GM18520 (cell line): ENCODE data around the gene PTPRH.

ENCODE experiments used
- ATAC-seq: cut with Tn5 transposase; IDR thresholded peaks from one replicate; pipeline ENCODE4 v1.9.1; 2021; ENCODE audit not compliant: unreplicated experiment

Gene PTPRH

DNA sequence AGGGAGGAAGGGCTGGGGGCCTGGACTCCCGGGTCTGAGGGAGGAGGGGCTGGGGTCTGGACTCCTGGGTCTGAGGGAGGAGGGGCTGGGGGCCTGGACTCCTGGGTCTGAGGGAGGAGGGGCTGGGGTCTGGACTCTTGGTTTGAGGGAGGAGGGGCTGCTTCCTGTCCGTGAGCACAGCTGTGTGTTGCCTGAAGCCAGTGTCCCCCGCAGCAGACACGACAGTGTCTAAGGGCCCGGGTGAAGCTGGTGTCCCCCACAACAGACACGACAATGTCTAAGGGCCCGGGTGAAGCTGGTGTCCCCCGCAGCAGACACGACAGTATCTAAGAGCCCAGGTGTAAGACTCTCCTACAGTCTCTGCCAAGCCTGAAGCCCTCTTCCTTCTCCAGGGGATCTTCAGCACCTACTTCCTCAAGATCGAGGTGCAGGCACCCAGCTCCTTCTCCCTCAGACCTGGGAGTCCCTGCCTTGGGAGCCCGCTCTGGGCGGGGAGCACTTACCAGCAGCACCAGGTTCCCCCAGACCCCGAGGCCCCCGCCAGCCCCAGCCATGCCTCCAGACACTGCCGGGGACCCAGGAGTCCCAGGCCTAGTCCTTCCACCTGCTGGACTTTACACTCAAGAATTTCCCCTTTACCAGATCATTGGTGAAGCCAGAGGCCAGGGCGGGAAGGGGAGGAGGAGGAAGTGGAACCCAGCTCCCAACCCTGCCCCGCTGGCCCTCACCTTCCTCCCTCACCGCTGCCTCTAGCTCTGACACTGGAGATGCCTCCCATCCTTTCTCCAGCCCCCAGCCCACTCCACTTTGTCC lies at the start of gene PTPRH:
Gene PTPRH (minus strand): TSS at position 622 of the 813 bp plus-strand sequence. CDS start 68 bp downstream, at position 554.
- no peak for ATAC-seq

GRCh38 chr19:55258476-55258827 lies 49.2 kb upstream of the PTPRH start:
- no peak for ATAC-seq

DNA sequence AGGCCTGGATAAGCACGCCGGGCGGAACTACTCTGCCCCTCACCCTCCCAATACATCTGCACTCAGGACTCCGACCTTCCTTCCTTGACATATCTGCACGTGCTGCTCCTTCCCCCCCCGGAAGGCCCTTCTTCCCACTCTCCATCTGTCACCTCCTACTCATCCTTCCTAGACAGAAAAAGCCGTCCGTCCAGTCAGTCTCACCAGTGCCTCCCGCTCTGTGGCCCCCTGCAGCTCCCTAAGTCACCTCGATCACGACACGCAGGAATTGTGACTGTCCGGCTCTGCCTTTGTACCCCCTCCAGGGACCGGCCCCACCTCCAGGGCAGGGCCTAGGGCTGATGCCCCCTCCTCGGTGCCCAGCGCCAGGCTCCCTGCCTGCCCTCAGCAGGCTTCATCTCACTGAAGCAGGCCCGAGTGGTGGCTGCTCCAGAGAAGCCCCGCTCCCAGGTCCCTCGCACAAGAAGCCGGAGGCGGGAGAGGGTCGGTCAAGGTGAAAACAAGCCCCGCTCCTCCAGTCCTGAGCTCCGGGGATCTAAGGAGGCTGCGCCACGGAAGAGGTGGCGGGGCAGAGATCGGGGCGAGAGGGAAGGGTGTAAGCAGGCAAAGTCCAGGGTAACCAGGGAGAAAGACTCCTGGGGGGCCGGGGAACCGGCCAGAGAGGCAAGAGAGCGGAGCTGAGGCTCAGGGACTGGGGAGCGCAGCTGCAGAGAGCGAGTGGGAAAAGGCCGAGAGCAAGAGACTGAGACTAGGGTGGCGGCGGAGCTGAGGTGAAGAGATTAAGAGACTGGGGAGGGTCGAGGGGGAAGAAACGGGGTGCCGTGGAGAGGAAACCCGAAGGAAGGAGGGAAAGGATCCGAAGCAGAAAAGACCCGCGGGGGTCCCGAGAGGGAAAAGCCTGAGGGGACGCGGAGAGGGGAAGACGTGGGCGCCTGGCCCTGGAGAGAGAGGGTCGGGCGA lies 48.4 kb upstream of the PTPRH start:
- ATAC-seq: no peak

- no peak for ATAC-seq
These were observed 47.5 kb upstream of the PTPRH start for GRCh38 chr19:55256562-55257460.

DNA sequence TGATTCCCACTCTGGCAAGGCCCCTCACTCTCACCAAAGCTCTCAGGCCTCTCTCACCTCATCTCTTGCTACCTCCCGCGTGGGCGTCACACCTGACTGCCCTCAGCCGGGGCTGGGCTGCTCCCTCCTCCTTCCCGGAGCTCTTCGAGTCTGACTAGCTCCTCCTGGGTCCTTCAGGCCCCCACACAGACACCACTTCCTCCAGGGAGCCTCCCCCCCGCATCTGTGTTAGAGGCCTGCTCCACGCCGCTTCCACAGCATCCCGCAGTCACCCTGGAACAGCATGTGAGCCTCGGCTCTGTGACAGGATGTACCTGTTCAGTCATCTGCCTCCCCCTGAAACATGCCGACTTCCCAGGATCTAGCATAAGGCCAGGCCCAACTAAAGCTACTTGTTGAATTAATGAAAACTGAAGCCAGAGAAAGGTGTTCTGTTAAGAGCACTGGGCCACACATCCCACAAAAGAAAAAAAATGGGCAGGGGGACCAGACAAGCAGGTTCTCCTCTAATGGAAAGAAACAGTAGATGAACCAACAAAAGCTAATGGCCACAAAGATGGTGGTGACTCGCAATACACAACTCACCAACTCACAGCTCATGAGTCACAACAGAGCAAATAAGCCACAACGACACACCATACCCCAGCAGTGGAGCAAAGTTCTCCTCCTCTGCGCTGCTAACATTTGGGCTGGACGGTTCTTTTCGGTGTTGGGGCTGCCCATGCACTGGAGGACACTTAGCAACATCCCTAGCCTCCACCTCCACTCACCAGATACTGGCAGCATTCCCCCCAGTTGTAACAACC lies 46.5 kb upstream of the PTPRH start:
- no peak for ATAC-seq

- no peak for ATAC-seq
These were observed 45.3 kb upstream of the PTPRH start for GRCh38 chr19:55254625-55254977.

DNA sequence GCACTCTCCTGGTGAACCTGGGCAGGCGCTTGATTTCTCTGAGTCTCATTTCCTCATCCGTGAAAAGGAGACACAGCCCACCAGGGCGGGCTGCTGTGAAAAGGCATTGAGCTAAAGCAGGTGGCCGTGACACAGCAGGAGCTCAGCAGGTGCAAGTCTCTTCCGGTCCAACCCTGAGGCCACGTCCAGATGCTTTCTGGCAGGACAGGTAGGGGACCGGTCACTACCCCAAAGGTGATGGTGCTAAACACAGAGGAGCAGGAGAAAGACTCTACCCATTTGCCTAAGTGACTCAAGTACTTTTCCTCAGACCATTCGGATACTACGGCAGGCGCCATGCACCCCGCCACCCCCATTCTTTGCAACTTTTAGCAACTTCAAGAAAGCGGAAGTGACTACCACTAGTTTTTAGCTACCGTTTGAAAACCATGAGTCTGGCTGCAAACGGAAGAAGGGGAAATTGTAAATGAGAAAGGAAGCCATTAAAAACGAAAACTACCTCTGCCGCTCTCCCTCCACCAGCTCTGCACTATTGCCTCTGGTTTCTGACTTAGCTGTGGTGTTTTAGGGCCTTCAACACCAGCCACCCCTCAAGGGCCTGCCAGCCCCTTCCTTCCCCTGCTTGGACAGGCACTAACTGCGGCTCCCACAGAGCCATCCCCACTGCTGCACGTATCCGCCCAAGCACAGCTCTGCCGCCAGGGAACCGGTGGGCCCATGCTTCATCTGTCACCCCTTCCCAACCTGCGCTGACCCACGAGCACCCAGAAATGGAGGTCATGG lies 44.7 kb upstream of the PTPRH start:
- ATAC-seq: no peak

GRCh38 chr19:55252760-55253663 lies 43.7 kb upstream of the PTPRH start:
- ATAC-seq: no peak

DNA sequence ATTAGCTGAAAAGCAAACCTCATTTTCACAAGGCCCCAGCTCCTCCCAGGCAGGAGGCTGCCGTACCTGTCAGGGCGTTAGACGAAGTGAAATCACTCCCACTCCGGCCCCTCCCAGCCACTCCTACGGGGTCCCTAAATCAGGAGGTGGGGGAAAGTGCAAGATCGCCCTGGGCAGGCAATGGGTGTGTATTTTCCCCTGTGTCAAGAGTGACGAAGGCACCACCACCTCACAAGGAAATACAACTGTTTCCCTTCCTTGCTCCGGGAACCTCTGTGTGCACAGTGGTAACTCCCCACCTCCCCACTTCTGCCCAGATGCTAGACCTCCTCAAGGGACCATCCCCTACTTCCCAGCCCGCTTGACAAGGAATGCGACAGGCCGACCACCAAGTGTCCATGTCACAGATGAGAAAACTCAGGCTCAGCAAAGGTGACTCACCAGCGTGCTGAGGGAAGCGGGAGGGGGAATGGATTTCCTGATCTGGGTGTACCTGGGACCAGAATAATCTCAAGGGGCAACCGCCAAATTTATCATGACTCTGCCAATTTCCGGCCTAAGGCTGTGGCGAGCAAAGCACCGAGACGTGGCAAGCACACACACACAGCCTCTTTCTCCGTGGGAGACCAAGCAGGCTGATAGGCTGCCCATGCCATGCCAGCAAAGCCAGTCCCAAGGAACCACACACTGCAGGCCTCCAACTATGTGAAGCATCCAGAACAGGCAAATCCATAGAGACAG lies 42.2 kb upstream of the PTPRH start:
- no peak for ATAC-seq

GRCh38 chr19:55250262-55251036 lies 41.1 kb upstream of the PTPRH start:
- no peak for ATAC-seq

- ATAC-seq: no peak
These were observed 40.5 kb upstream of the PTPRH start for GRCh38 chr19:55249841-55250240.

DNA sequence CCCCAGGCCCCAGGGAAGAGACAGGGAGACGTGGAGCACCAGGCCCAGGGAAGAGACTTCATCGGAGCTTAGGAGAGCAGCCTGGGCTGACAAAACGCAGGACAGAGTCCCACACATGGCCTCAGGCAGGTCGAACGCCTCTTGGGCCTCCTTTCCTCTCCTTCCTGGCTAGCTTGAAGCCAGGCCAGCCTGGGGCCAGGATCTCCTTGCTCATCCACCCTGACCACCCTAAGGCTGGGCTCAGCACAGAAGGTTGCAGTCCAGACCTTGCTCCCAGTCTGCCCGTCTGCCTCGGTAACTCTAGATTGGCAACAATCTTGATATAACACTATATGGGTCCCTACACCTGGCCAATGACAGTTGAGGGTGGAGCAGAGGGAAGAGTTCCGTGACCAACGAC lies 39.4 kb upstream of the PTPRH start:
- ATAC-seq: no peak

DNA sequence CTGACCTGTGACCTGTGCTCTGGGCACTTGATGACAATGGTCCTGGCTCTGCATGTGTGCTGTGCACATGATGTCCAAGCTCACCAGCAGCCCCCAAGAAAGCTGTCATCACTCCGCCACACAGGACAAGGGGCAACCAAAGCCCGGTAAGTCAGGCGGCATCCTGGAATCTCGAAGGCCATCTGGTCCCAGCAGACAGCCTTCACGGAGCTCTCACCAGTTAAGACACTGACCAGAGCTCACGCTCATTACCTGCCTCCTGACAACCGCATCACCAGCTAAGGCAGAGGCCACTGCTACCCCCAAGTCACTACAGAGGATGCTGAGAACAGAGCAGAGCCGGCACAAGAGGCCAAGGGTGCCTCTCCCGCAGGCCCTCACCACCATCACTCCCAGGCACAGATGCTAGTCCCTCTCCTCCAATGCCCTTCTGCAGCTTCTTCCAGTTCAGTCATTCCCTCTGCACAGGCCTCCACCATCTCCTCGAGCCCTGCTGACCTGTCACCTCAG lies 38.9 kb upstream of the PTPRH start:
- no peak for ATAC-seq

DNA sequence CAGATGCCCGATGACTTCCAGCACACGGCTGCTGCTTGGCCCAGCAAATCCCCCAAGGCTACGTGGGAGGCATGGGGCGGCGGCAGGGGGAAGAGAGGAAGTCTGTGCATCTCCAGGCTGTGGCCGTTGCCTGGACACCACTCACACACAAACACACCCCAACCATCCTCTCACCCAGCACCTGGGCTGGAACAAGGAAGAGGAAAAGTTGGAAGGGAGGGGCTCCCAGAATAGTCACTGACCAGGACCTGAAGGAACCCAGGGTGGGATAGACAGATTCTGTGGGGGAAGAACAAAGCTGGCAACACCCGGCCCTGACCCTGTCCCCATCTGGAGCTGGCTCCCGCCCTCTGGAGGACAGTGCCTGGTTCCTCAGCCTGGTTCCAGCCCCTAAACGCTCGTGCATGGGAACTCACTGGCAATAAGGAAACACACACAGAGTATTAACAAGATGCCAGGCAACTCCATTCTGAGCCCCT lies 38.4 kb upstream of the PTPRH start:
- ATAC-seq: no peak

DNA sequence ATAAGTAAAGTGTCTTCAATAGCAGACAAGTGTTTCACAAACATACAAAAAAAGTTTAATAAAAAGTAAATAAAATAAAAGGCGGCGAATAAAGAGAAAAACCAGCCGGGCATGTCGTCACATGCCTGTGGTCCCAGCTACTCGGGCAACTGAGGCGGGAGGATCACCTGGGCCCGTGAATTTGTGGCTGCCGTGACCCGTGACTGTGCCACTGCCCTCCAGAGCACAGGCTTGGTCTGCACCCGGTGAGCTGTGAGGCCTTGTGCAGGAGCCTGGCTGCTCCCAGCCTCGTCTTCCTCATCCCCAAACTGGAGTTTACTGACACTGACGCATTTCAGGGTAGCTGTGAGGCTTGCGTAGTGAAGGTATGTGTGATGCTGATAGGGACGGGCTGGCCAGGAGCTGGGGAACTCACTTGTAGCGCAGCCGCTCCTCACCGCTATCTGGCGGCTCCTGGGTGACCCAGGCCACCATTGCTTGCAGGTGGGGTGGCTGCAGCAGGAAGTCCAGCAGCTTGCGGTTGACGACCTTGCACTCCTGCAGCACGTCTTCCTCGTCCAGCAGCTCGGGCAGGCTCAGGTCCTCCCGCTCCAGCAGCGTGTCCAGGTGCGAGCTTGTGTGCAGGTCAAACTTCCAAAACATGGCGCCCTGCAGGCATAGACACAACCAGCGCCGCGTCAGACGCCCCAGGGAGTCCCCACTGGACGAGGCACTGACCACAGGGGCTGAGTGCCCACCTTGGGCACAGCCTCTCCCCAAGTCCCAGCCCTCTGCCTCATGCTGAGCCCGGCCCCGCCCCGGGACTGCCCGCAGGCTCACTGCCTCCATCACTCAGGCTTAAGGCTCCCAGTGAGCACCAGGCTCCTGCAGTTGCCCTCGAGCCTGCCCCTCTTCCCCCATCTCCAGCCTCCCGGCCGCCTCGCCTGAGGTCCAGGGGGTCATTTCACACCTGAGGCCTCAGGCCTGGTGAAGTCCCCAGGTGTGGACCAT lies 37.5 kb upstream of the PTPRH start:
- no peak for ATAC-seq
